HEK293 (cell line): ENCODE results near the gene STPG3.
A peak's percentile ranks its signal among the peaks of the same experiment; 100 is the strongest.

Experiments used
- CTCF ChIA-PET: fragments of 350-600 bp; formaldehyde crosslinking; extraction: SDS; loops from one replicate; lab custom pipeline; 2021; ENCODE audit warnings: antibody characterized with exemption; lab: Yijun Ruan, JAX
- POLR2A ChIA-PET: fragments of 300-600 bp; formaldehyde crosslinking; extraction: SDS; loops from one replicate; lab custom pipeline; 2020; ENCODE audit warnings: antibody characterized with exemption, inconsistent platforms; lab: Yijun Ruan, JAX
- H3K27ac ChIP-seq: fragments of 200-500 bp; sonication (Bioruptor generic); 2 replicates; pipeline ENCODE4 v1.5.1; 2014; ENCODE audit warnings: low read depth, low read length, control low read depth, inconsistent platforms; ENCODE audit errors: extremely low read depth
- H3K36me3 ChIP-seq, 2 experiments: fragments of 200-500 bp in 1 of 2; sonication (Bioruptor generic) in 1 of 2; 1 replicate in 1 of 2; 2 replicates in 1 of 2; pipeline ENCODE4 v1.5.1; 2014 to 2017; ENCODE audit warnings: inconsistent platforms in 2 of 2, low read length in 2 of 2; ENCODE audit not compliant: control insufficient read depth in 2 of 2, insufficient read depth in 1 of 2
- H3K4me1 ChIP-seq: fragments of 200-500 bp; sonication (Bioruptor generic); 2 replicates; pipeline ENCODE4 v1.5.1; 2014; ENCODE audit warnings: mild to moderate bottlenecking, low read length, inconsistent platforms; ENCODE audit not compliant: control insufficient read depth, insufficient read depth
- H3K4me3 ChIP-seq: 2 replicates; pipeline ENCODE4 v1.5.1; 2011; ENCODE audit warnings: low read depth, mild to moderate bottlenecking, control low read depth, low read length, moderate library complexity
- H3K9me3 ChIP-seq: fragments of 200-500 bp; sonication (Bioruptor generic); 2 replicates; pipeline ENCODE4 v1.5.1; 2014; ENCODE audit warnings: low read depth, low read length, inconsistent platforms; ENCODE audit not compliant: control insufficient read depth, insufficient read depth
- EGR2 ChIP-seq: fragments of 450-650 bp; formaldehyde crosslinking; IDR thresholded peaks from 2 replicates; pipeline ENCODE4 v1.5.1; 2016; ENCODE audit warnings: low read depth, missing biosample characterization, missing genetic modification characterization
- KLF1 ChIP-seq: fragments of 450-650 bp; formaldehyde crosslinking; IDR thresholded peaks from 2 replicates; pipeline ENCODE4 v1.5.1; 2016; ENCODE audit warnings: missing biosample characterization, missing genetic modification characterization
- PRDM4 ChIP-seq: fragments of 450-650 bp; formaldehyde crosslinking; IDR thresholded peaks from 2 replicates; pipeline ENCODE4 v1.5.1; 2017; ENCODE audit warnings: missing biosample characterization, missing genetic modification characterization
- YY1 ChIP-seq: fragments of 450-650 bp; formaldehyde crosslinking; IDR thresholded peaks from 2 replicates; pipeline ENCODE4 v1.5.1; 2018; ENCODE audit warnings: missing biosample characterization, missing genetic modification characterization
- ZBTB11 ChIP-seq: fragments of 450-650 bp; formaldehyde crosslinking; conservative IDR thresholded peaks from 2 replicates; pipeline ENCODE4 v1.5.1; 2016; ENCODE audit warnings: low read depth, missing biosample characterization, missing genetic modification characterization
- ZBTB20 ChIP-seq: fragments of 450-650 bp; formaldehyde crosslinking; IDR thresholded peaks from 2 replicates; pipeline ENCODE4 v1.5.1; 2016; ENCODE audit warnings: missing biosample characterization, missing genetic modification characterization
- ZBTB48 ChIP-seq: fragments of 450-650 bp; formaldehyde crosslinking; IDR thresholded peaks from 2 replicates; pipeline ENCODE4 v1.5.1; 2016; ENCODE audit warnings: missing biosample characterization, missing genetic modification characterization
- ZNF148 ChIP-seq: fragments of 450-650 bp; formaldehyde crosslinking; IDR thresholded peaks from 2 replicates; pipeline ENCODE4 v1.5.0; 2017; ENCODE audit warnings: missing biosample characterization, missing genetic modification characterization, borderline replicate concordance
- ZNF341 ChIP-seq: fragments of 450-650 bp; formaldehyde crosslinking; IDR thresholded peaks from 2 replicates; pipeline ENCODE4; 2016; ENCODE audit warnings: low read depth, missing biosample characterization, missing genetic modification characterization
- ZNF362 ChIP-seq: fragments of 450-650 bp; formaldehyde crosslinking; IDR thresholded peaks from 2 replicates; pipeline ENCODE4 v1.5.1; 2016; ENCODE audit warnings: missing biosample characterization, missing genetic modification characterization
- ZNF391 ChIP-seq: fragments of 450-650 bp; formaldehyde crosslinking; IDR thresholded peaks from 2 replicates; pipeline ENCODE4 v1.5.1; 2016; ENCODE audit warnings: low read depth, missing biosample characterization, missing genetic modification characterization, borderline replicate concordance
- ZNF48 ChIP-seq: fragments of 450-650 bp; formaldehyde crosslinking; IDR thresholded peaks from 2 replicates; pipeline ENCODE4 v1.5.1; 2016; ENCODE audit warnings: missing biosample characterization, missing genetic modification characterization
- ZNF501 ChIP-seq: fragments of 450-650 bp; formaldehyde crosslinking; IDR thresholded peaks from 2 replicates; pipeline ENCODE4 v1.5.1; 2016; ENCODE audit warnings: missing biosample characterization, missing genetic modification characterization
- ZNF513 ChIP-seq: fragments of 450-650 bp; IDR thresholded peaks from 2 replicates; pipeline ENCODE4 v1.5.1; 2018; ENCODE audit warnings: missing biosample characterization, missing genetic modification characterization
- ZNF529 ChIP-seq: fragments of 450-650 bp; formaldehyde crosslinking; IDR thresholded peaks from 2 replicates; pipeline ENCODE4 v1.5.1; 2017; ENCODE audit warnings: missing genetic modification characterization, missing biosample characterization; ENCODE audit not compliant: insufficient replicate concordance
- ZNF561 ChIP-seq: fragments of 450-650 bp; IDR thresholded peaks from 2 replicates; pipeline ENCODE4 v1.5.1; 2018; ENCODE audit warnings: missing biosample characterization, missing genetic modification characterization, borderline replicate concordance
- ZNF677 ChIP-seq: fragments of 450-650 bp; IDR thresholded peaks from 2 replicates; pipeline ENCODE4 v1.5.0; 2018; ENCODE audit warnings: missing biosample characterization, mild to moderate bottlenecking, missing genetic modification characterization, moderate library complexity
- ZNF76 ChIP-seq: fragments of 450-650 bp; formaldehyde crosslinking; IDR thresholded peaks from 2 replicates; pipeline ENCODE4; 2016; ENCODE audit warnings: low read depth, missing biosample characterization, missing genetic modification characterization, borderline replicate concordance
- ZSCAN30 ChIP-seq: fragments of 450-650 bp; IDR thresholded peaks from 2 replicates; pipeline ENCODE4 v1.5.1; 2018; ENCODE audit warnings: missing biosample characterization, mild to moderate bottlenecking, missing genetic modification characterization, moderate library complexity
- ZXDB ChIP-seq: fragments of 450-650 bp; formaldehyde crosslinking; IDR thresholded peaks from 2 replicates; pipeline ENCODE4 v1.5.1; 2016; ENCODE audit warnings: missing biosample characterization, missing genetic modification characterization

The STPG3 gene

GRCh38 chr9:137286975-137287383, 35.9 kb downstream of the STPG3 start (continued):
- TF ChIP-seq ZSCAN30 (tag by site-specific recombination) (peak; percentile 52; the same call in 1 of the 2 replicates), KLF1 (0 out of 2 replicates have a peak, but pooled peaks have one; percentile 23), ZNF391 (0 out of 2 replicates have a peak, but pooled peaks have one; percentile 13), ZNF677 (tag by site-specific recombination) (no peak), ZNF561 (tag by site-specific recombination) (peak; percentile 59; the same call in 1 of the 2 replicates), ZNF501 (tag by site-specific recombination) (0 out of 2 replicates have a peak, but pooled peaks have one; percentile 51), ZNF529 (tag by site-specific recombination) (no peak), YY1 (tag by site-specific recombination) (no peak), EGR2 (peak; percentile 80)

GRCh38 chr9:137293094-137293481, 42.0 kb downstream of the STPG3 start:
- Histone ChIP-seq H3K9me3 (no peaks in the 10 kb centered on the region), H3K4me3 (no peak overlapping the region), H3K27ac (no peak overlapping the region), H3K36me3 (no peaks in the 10 kb centered on the region), H3K4me1 (no peaks in the 10 kb centered on the region)
- ChIA-PET POLR2A (interaction anchor here (0.7 to 2.1 kb wide), 6 partner anchors 9 to 288 kb away, joined by 3 to 8 read pairs (median 4); partner anchors contain the start of genes NRARP, NSMF and TUBB4B), CTCF (interaction anchor here (0.7 to 1.1 kb wide), 3 partner anchors 56 to 272 kb away, joined by 3 to 5 read pairs (median 4); no protein-coding TSS in a partner anchor)
- TF ChIP-seq ZNF513 (tag by site-specific recombination) (no peak), ZNF362 (tag by site-specific recombination) (0 out of 2 replicates have a peak, but pooled peaks have one; percentile 32)

GRCh38 chr9:137293482-137294090, 42.5 kb downstream of the STPG3 start:
- ChIA-PET CTCF (interaction anchor here (0.9 to 1.4 kb wide), 8 partner anchors 46 to 264 kb away, joined by 3 to 5 read pairs (median 3); no protein-coding TSS in a partner anchor), POLR2A (interaction anchor here (0.6 to 2.1 kb wide), 5 partner anchors 9 to 166 kb away, joined by 3 to 8 read pairs (median 6); partner anchors contain the start of genes NRARP, NSMF and TUBB4B)
- Histone ChIP-seq H3K36me3 (no peaks in the 10 kb centered on the region), H3K27ac (no peak overlapping the region), H3K4me3 (no peak overlapping the region), H3K9me3 (no peaks in the 10 kb centered on the region), H3K4me1 (no peaks in the 10 kb centered on the region; the same call in 1 of the 2 replicates)
- TF ChIP-seq ZBTB20 (tag by site-specific recombination), result peak; percentile 50; the same call in 1 of the 2 replicates
- 0 out of 2 replicates have a peak, but pooled peaks have one; percentile 48 for TF ChIP-seq ZNF341
- peak; percentile 33; the same call in 1 of the 2 replicates for TF ChIP-seq KLF1
- 0 out of 2 replicates have a peak, but pooled peaks have one; percentile 12 for TF ChIP-seq ZBTB48 (tag by site-specific recombination)
- TF ChIP-seq ZNF48 (tag by site-specific recombination), result no peak
- TF ChIP-seq PRDM4 (tag by site-specific recombination), result peak; percentile 84
- TF ChIP-seq ZBTB11 (tag by site-specific recombination), result peak; percentile 64; the same call in 1 of the 2 replicates
- no peak for TF ChIP-seq ZXDB
- TF ChIP-seq ZNF148 (tag by site-specific recombination), result no peak
- no peak for TF ChIP-seq ZNF76 (tag by site-specific recombination)
